Fibroblast of pulmonary artery (primary cell): Measurements from ENCODE around the gene CD164.
A peak's percentile ranks its signal among the peaks of the same experiment; 100 is the strongest.

Experiments
- DNase-seq: peaks from one replicate; pipeline ENCODE4 v3.0.0-alpha.2; 2010; ENCODE audit warnings: low read depth
- H3K4me3 ChIP-seq: replicated peaks from 2 replicates; pipeline ENCODE4 v1.5.1; 2011; ENCODE audit warnings: low read depth, mild to moderate bottlenecking, control low read depth, low read length, moderate library complexity
- CTCF ChIP-seq: IDR thresholded peaks from 2 replicates; pipeline ENCODE4 v1.5.1; 2011; ENCODE audit warnings: mild to moderate bottlenecking, control low read depth, low read length, inconsistent platforms; ENCODE audit errors: missing control alignments

Gene CD164

DNA sequence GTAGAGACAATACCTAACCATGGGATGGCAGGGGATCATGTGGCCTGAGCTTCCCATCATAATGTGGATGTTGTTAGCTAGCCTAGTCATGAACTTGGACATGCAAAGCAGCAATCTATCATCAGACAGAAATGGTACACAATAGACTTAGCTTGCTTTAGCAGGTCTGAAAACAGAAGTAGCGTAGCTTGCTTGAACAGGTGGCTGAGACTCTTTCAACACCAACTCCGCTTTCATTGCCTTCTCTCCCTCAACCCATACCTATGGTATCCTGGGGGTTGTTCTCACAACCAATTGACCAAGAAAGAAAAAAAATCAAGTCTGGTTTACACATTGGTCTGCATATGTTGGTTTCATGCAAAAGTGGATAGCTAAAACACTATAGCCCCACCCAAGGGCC, 23.0 kb downstream of the CD164 start:
- no peak for DNase-seq
- H3K4me3 ChIP-seq, result no peak overlapping the region
- no peak for TF ChIP-seq CTCF

- H3K4me3 ChIP-seq, result no peak overlapping the region
- no peak for DNase-seq
- TF ChIP-seq CTCF, result no peak
Observed at GRCh38 chr6:109358204-109358603, 24.1 kb downstream of the CD164 start.

- TF ChIP-seq CTCF, result no peak
- DNase-seq, result no peak
- no peak overlapping the region for H3K4me3 ChIP-seq
Observed at GRCh38 chr6:109356237-109356636, 26.0 kb downstream of the CD164 start.

- DNase-seq, result peak; percentile 21
- TF ChIP-seq CTCF, result no peak
- no peak overlapping the region for H3K4me3 ChIP-seq
Observed at GRCh38 chr6:109351231-109352130, 30.8 kb downstream of the CD164 start.

DNA sequence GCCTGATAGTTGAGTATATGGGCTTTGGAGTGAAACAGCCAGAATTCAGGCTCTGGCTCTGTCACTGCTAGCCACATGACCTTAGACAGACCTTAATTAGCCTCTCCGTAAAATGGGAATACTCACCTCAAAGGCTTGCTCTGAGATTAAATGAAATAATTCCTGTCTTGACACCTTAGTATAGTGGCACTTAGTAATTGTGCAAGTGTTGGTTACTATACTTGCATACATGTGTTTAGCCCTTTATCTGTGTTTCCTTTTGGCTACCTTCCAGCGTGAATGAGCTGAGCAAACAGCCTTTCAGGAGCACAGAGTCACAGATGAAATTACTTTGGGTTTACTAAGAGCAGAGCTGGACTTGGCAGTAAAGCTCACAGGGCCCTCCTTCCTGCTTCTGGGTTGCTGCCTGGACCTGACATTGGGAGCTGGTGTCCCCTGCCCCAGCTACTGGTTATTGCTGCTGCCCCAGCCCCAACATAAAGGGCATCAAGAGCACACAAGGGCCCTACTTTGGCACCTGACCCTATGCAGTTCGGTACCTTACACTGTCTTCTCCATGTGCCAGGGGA, 32.8 kb downstream of the CD164 start:
- DNase-seq, result peak; percentile 90
- H3K4me3 ChIP-seq, result no peak overlapping the region
- no peak for TF ChIP-seq CTCF

GRCh38 chr6:109348226-109348625, 34.0 kb downstream of the CD164 start:
- no peak for TF ChIP-seq CTCF
- no peak overlapping the region for H3K4me3 ChIP-seq
- no peak for DNase-seq
